ENCODE results near the gene SULT1E1. TPM values are rescaled to one million over a fixed set of nuclear protein-coding genes. Genes with fewer than 3 reads are reported as not detected.

SULT1E1 gene
- total and polyA plus RNA-seq, 10 of the 15 experiments (the other 5 are each of a cell fraction or from before 2014, with no cell fraction given): not detected

DNA sequence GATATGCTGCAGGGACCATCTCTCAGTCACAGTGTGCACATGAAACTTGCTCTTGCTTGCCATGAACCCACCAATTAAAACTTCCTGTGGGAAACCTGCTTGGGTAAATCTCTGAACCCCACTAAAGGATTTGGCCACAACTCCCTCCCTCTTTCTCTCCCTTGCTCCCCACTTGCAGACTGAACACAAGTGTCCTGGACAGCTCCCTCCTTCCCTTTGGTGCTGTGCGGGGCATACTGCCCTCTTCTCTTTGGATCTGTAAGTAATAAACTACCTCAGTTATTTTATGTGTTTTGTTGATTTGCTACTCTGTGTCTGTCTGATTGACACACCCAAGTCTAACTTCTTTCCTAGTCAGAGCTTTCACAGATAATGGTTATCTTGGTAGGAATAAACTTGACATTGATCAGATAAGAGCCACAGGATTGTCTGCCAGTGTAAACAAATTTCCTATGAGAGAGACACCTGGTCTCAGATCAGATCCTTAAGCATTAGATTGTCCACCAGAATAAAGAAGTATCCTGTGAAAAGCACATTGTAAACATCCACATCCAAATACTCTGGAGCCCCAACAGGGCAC lies 41.8 kb downstream of the SULT1E1 start (continued):
- TF ChIP-seq, protein P1, sequence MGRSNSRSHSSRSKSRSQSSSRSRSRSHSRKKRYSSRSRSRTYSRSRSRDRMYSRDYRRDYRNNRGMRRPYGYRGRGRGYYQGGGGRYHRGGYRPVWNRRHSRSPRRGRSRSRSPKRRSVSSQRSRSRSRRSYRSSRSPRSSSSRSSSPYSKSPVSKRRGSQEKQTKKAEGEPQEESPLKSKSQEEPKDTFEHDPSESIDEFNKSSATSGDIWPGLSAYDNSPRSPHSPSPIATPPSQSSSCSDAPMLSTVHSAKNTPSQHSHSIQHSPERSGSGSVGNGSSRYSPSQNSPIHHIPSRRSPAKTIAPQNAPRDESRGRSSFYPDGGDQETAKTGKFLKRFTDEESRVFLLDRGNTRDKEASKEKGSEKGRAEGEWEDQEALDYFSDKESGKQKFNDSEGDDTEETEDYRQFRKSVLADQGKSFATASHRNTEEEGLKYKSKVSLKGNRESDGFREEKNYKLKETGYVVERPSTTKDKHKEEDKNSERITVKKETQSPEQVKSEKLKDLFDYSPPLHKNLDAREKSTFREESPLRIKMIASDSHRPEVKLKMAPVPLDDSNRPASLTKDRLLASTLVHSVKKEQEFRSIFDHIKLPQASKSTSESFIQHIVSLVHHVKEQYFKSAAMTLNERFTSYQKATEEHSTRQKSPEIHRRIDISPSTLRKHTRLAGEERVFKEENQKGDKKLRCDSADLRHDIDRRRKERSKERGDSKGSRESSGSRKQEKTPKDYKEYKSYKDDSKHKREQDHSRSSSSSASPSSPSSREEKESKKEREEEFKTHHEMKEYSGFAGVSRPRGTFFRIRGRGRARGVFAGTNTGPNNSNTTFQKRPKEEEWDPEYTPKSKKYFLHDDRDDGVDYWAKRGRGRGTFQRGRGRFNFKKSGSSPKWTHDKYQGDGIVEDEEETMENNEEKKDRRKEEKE (IDR thresholded peaks at IDR 0.05): no peak
- no peak for TF ChIP-seq SP1 (IDR thresholded peaks at IDR 0.05; ENCODE audit: low read depth, low read length)
- TF ChIP-seq HDAC2 (IDR thresholded peaks at IDR 0.05): no peak

DNA sequence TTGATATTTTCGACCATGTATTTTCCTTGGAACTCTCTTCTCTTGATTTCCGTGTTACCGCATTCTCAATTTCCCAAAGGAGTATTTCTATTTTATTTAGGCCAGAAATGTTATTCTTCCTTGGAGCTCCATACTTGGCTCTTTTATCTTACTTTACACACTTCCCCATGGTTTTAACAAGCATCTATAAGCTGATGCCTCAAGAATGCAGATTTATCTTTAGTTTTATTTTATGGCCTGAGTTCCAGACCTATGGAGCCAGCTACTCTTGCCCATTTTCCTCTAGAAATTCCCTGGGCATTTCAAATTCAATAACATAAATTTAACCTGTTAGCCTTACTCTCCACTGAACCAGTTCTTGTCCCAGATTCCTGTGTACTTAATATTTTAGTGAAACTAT lies 43.7 kb downstream of the SULT1E1 start:
- H3K4me3 ChIP-seq: no peak overlapping the region
- 67% methylated on average over 3 of the region's 3 CpGs for WGBS (ENCODE audit: insufficient coverage, insufficient replicate concordance, low lambda C conversion rate, missing lambda C conversion rate)
- no peak for DNase-seq (ENCODE audit: low read depth, low spot score)
- no peak for ATAC-seq
- H3K9ac ChIP-seq (ENCODE audit: control insufficient read depth, insufficient read depth, low read length): no peak overlapping the region
- in situ Hi-C loops (cut with MboI): no loop called here
- CTCF ChIA-PET: no interaction called here
- H3K27ac ChIP-seq (ENCODE audit: control insufficient read depth, insufficient read depth): no peak overlapping the region
- H4K20me1 ChIP-seq (ENCODE audit: control insufficient read depth, insufficient read depth): no peaks in the 10 kb centered on the region
- H3K9me3 ChIP-seq (replicated peaks; ENCODE audit: control insufficient read depth, insufficient read depth, low read length): no peaks in the 10 kb centered on the region
- no peaks in the 10 kb centered on the region for H3K79me2 ChIP-seq (ENCODE audit: control insufficient read depth, insufficient read depth, low read length)
- no peaks in the 10 kb centered on the region for H3K36me3 ChIP-seq (ENCODE audit: control insufficient read depth in 2 of 2, insufficient read depth in 2 of 2, low read length in 1 of 2)
- RAD21 ChIA-PET (ENCODE audit: unreplicated experiment): no interaction called here
- POLR2A ChIA-PET: no interaction called here
- intact Hi-C loops (cut with micrococcal nuclease; ENCODE audit: unreplicated experiment): no loop called here
- H3K27me3 ChIP-seq (replicated peaks in 1 of 2; ENCODE audit: control insufficient read depth in 2 of 2, insufficient read depth in 2 of 2, low read length in 1 of 2): no peaks in the 10 kb centered on the region
- BruUV-seq (replicated peaks): no TSS peak
- no peak overlapping the region for H2AFZ ChIP-seq (ENCODE audit: control insufficient read depth, low read depth, low read length)
- SMC1A ChIA-PET (ENCODE audit: uncharacterized antibody, unreplicated experiment): no interaction called here
- no peak overlapping the region for H3K4me2 ChIP-seq (ENCODE audit: control insufficient read depth, insufficient read depth)
- TF ChIP-seq MTA3 (IDR thresholded peaks at IDR 0.05; ENCODE audit: borderline replicate concordance, low read length) (no peak), HDGF (IDR thresholded peaks at IDR 0.05) (no peak), SRF (IDR thresholded peaks at IDR 0.05; ENCODE audit: low read depth in 2 of 2, low read length in 2 of 2) (no peak), CHD1 (IDR thresholded peaks at IDR 0.05; ENCODE audit: low read depth, low read length) (no peak), CREB1 (IDR thresholded peaks at IDR 0.05; ENCODE audit: low read depth) (no peak), SMAD5 (IDR thresholded peaks at IDR 0.05; ENCODE audit: low read depth) (no peak), EP300 (IDR thresholded peaks at IDR 0.05; ENCODE audit: borderline replicate concordance in 1 of 2, control insufficient read depth in 1 of 2, low read depth in 2 of 2, low read length in 2 of 2) (no peak), CBFB (IDR thresholded peaks at IDR 0.05; ENCODE audit: low read depth) (no peak), POU2F2 (IDR thresholded peaks at IDR 0.05; ENCODE audit: borderline replicate concordance, low read depth, low read length) (no peak), WRNIP1 (IDR thresholded peaks at IDR 0.05; ENCODE audit: borderline replicate concordance, low read depth, low read length) (no peak), YY1 (IDR thresholded peaks at IDR 0.05; ENCODE audit: low read depth, low read length) (no peak), BMI1 (IDR thresholded peaks at IDR 0.05; ENCODE audit: borderline replicate concordance) (no peak), MXI1 (IDR thresholded peaks at IDR 0.05; ENCODE audit: low read depth, low read length) (no peak)
- TF ChIP-seq, protein P2, sequence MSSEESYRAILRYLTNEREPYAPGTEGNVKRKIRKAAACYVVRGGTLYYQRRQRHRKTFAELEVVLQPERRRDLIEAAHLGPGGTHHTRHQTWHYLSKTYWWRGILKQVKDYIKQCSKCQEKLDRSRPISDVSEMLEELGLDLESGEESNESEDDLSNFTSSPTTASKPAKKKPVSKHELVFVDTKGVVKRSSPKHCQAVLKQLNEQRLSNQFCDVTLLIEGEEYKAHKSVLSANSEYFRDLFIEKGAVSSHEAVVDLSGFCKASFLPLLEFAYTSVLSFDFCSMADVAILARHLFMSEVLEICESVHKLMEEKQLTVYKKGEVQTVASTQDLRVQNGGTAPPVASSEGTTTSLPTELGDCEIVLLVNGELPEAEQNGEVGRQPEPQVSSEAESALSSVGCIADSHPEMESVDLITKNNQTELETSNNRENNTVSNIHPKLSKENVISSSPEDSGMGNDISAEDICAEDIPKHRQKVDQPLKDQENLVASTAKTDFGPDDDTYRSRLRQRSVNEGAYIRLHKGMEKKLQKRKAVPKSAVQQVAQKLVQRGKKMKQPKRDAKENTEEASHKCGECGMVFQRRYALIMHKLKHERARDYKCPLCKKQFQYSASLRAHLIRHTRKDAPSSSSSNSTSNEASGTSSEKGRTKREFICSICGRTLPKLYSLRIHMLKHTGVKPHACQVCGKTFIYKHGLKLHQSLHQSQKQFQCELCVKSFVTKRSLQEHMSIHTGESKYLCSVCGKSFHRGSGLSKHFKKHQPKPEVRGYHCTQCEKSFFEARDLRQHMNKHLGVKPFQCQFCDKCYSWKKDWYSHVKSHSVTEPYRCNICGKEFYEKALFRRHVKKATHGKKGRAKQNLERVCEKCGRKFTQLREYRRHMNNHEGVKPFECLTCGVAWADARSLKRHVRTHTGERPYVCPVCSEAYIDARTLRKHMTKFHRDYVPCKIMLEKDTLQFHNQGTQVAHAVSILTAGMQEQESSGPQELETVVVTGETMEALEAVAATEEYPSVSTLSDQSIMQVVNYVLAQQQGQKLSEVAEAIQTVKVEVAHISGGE (CRISPR knock-in tag; IDR thresholded peaks at IDR 0.05): no peak
- TF ChIP-seq, protein P3, sequence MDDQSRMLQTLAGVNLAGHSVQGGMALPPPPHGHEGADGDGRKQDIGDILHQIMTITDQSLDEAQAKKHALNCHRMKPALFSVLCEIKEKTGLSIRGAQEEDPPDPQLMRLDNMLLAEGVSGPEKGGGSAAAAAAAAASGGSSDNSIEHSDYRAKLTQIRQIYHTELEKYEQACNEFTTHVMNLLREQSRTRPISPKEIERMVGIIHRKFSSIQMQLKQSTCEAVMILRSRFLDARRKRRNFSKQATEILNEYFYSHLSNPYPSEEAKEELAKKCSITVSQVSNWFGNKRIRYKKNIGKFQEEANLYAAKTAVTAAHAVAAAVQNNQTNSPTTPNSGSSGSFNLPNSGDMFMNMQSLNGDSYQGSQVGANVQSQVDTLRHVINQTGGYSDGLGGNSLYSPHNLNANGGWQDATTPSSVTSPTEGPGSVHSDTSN (IDR thresholded peaks at IDR 0.05; ENCODE audit: insufficient replicate concordance, low read depth, low read length): no peak
- FAIRE-seq: no peak
- no peaks in the 10 kb centered on the region for H3K4me1 ChIP-seq (ENCODE audit: control insufficient read depth, insufficient read depth, low read length)

Measured in GM12878 (cell line).